ENCODE measurements around the gene FUZ.
"Not testable (repeated sequence)": the region's sequence is repeated elsewhere in the genome, so short reads cannot be mapped to it uniquely, and the experiment has no call there.

DNA sequence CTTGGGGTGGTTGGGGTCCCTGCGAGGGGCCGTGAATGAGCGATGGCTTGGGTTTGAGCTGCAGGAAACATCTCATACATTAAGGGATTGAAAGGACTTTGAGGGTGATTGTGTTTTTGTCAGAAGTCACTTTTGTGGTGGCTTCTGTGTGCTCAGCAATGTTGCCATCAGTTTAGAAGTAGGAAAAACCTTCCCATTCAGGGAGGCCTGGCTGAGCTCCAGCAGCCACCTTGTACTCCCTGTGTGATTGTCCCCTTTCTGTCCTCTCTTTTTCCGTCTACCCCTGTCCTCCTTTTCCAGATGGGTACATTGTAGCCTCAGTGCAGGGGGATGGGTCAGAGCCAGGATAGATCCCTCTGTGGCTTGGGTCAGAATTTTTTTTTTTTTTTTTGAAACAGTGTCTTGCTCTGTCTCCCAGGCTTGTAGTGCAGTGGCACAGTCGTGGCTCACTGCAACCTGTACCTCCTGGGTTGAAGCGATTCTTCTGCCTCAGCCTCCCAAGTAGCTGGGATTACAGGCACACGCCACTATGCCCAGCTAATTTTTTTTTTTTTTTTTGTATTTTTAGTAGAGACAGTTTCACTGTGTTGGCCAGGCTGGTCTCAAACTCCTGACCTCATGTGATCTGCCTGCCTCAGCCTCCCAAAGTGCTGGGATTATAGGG lies 6.5 kb upstream of the FUZ start:
- TF ChIP-seq, protein P1, sequence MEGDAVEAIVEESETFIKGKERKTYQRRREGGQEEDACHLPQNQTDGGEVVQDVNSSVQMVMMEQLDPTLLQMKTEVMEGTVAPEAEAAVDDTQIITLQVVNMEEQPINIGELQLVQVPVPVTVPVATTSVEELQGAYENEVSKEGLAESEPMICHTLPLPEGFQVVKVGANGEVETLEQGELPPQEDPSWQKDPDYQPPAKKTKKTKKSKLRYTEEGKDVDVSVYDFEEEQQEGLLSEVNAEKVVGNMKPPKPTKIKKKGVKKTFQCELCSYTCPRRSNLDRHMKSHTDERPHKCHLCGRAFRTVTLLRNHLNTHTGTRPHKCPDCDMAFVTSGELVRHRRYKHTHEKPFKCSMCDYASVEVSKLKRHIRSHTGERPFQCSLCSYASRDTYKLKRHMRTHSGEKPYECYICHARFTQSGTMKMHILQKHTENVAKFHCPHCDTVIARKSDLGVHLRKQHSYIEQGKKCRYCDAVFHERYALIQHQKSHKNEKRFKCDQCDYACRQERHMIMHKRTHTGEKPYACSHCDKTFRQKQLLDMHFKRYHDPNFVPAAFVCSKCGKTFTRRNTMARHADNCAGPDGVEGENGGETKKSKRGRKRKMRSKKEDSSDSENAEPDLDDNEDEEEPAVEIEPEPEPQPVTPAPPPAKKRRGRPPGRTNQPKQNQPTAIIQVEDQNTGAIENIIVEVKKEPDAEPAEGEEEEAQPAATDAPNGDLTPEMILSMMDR (conservative IDR thresholded peaks at IDR 0.05; ENCODE audit: low read length), result not testable (repeated sequence)
- not testable (repeated sequence) for TF ChIP-seq EZH2phosphoT487 (IDR thresholded peaks at IDR 0.05; ENCODE audit: borderline replicate concordance)

Measured in Loucy (cell line).